Ovary (tissue), 9 donors: ENCODE measurements around the gene TP73. TPM values are rescaled to one million over a fixed set of nuclear protein-coding genes. Genes with fewer than 3 reads are reported as not detected.

Source experiments
- DNase-seq, 5 donors: peaks; one replicate each; pipeline ENCODE4 v3.0.0-alpha.2; 2019 to 2020
- H3K27ac ChIP-seq, 2 donors: fragments of 200-600 bp; one replicate each; pipeline versions ENCODE4 v1.5.1 to v1.8.0; 2019 to 2022
- H3K27me3 ChIP-seq: fragments of 200-600 bp; one replicate; pipeline ENCODE4 v1.8.0; 2022
- H3K36me3 ChIP-seq: fragments of 200-600 bp; sonication (generic); one replicate; pipeline ENCODE4 v1.5.1; 2019
- H3K4me1 ChIP-seq: one replicate; pipeline ENCODE4 v1.8.1; 2013; ENCODE audit warnings: mild to moderate bottlenecking, moderate library complexity; ENCODE audit not compliant: insufficient read depth
- H3K4me3 ChIP-seq: fragments of 200-600 bp; sonication (generic); one replicate; pipeline ENCODE4 v1.5.1; 2017
- H3K9me3 ChIP-seq, 2 donors: fragments of 200-600 bp in 1 of 2; sonication (generic) in 1 of 2; one replicate each; pipeline versions ENCODE4 v1.5.1 to v1.8.1; 2013 to 2019; ENCODE audit warnings: mild to moderate bottlenecking in 1 of 2, moderate library complexity in 1 of 2
- CTCF ChIP-seq, 3 donors: fragments of 450-650 bp in 2 of 3; fragments of 200-600 bp in 1 of 3; IDR thresholded peaks; one replicate each; pipeline versions ENCODE4 v1.5.1 to v1.8.0; 2016 to 2022; ENCODE audit warnings: antibody characterized with exemption in 3 of 3, mild to moderate bottlenecking in 1 of 3
- EP300 ChIP-seq: sonication (generic); formaldehyde crosslinking; IDR thresholded peaks from one replicate; pipeline ENCODE4 v1.6.1; 2017; ENCODE audit warnings: antibody characterized with exemption
- POLR2A ChIP-seq: fragments of 450-650 bp; IDR thresholded peaks from one replicate; pipeline ENCODE4 v1.6.1; 2017; ENCODE audit warnings: antibody characterized with exemption, mild to moderate bottlenecking, moderate library complexity
- WGBS, 3 donors: extraction: QIAGEN DNeasy Blood & Tissue Kit in 1 of 3; methylation state at CpG; one replicate each; pipeline versions ENCODE4 v1.1.5 to v1.1.7; 2013 to 2017; 5-methylcytosine and 5-hydroxymethylcytosine counted together
- intact Hi-C, 4 donors: fragments of 100-400 bp; cut with DNase I; formaldehyde crosslinking; loops; one replicate each; pipeline versions ENCODE4 v1.11.0 to v1.15.1; 2022 to 2023
- polyA plus RNA-seq, 2 donors: library from polyadenylated mRNA; stranded (reverse); fragments of 200-250 nt in 1 of 2; fragments of 350-450 nt in 1 of 2; fragmentation: Illumina TruSeq in 1 of 2; extraction: RNeasy Lipid Tissue Mini Kit (QIAGEN cat#74804) in 1 of 2; gene quantifications; one replicate each; pipeline ENCODE4 v1.2.3, GENCODE V29; 2013 to 2014
- total RNA-seq, 7 donors: library from RNA; depleted of rRNA in 2 of 7; stranded (reverse); fragments of >200 nt in 2 of 7; fragmentation: NEBNext Ultra II Directional in 3 of 7; extraction: Animal tissue kit (Norgen Biotek cat#: 25700) in 3 of 7; gene quantifications; one replicate each; pipeline versions ENCODE4 v1.1.0 to v1.2.4, GENCODE V29; 2016 to 2023
- donor health status: DM: no; HTN: no; CAD: no; lungs with moderate emphysema.
- donor health status: DM: no; HTN: no; CAD: no.
- donor health status: Bipolar disorder and iron deficiency.
- donor health status: DM: yes; HTN: yes; CAD: no.
- donor health status: DM: no; HTN: no; CAD: no.
- donor health status: DM: yes; HTN: yes; CAD: no.

The TP73 gene
- total and polyA plus RNA-seq, 9 donors, result 0.03 to 7.5 (median 0.42) TPM

- 43 to 62% (median 50%) methylated on average over 18 to 19 of the region's 19 CpGs for WGBS, 3 donors
- H3K27ac ChIP-seq, result peak overlapping the region in 1 of 2 donors; percentile 76
Observed at GRCh38 chr1:3774276-3774945, 122.1 kb downstream of the TP73 start.

GRCh38 chr1:3774946-3775489, 122.7 kb downstream of the TP73 start:
- H3K9me3 ChIP-seq, result no peaks in the 10 kb centered on the region
- H3K4me3 ChIP-seq, result no peak overlapping the region
- no peaks in the 10 kb centered on the region for H3K36me3 ChIP-seq
- H3K27me3 ChIP-seq, result no peaks in the 10 kb centered on the region
- no peak for TF ChIP-seq EP300
- TF ChIP-seq POLR2A, result no peak
- no peak for TF ChIP-seq CTCF (IDR thresholded peaks at IDR 0.05)
- peak in 2 of 5 donors; percentile 43 to 64 for DNase-seq
- WGBS, 3 donors, result 9 to 22% (median 22%) methylated on average over 11 to 17 of the region's 17 CpGs
- peak overlapping the region in 1 of 2 donors; percentile 76 for H3K27ac ChIP-seq
- intact Hi-C loops, result no loop called here
- H3K4me1 ChIP-seq, result peaks cover 15% of the 10 kb centered on the region

More at GRCh38 chr1:3774276-3774945, 122.1 kb downstream of the TP73 start:
- no peaks in the 10 kb centered on the region for H3K36me3 ChIP-seq
- no peaks in the 10 kb centered on the region for H3K9me3 ChIP-seq
- no peak overlapping the region for H3K4me3 ChIP-seq
- H3K27me3 ChIP-seq, result no peaks in the 10 kb centered on the region
- H3K4me1 ChIP-seq, result peaks cover 17% of the 10 kb centered on the region
- peak in 3 of 5 donors; percentile 47 to 61 (median 56) for DNase-seq
- TF ChIP-seq EP300, result no peak
- no peak for TF ChIP-seq POLR2A
- TF ChIP-seq CTCF (IDR thresholded peaks at IDR 0.05), result no peak
- intact Hi-C loops, result no loop called here

GRCh38 chr1:3775490-3776230, 123.3 kb downstream of the TP73 start:
- no peaks in the 10 kb centered on the region for H3K27me3 ChIP-seq
- H3K4me1 ChIP-seq, result peaks cover 13% of the 10 kb centered on the region
- intact Hi-C loops, result no loop called here
- H3K27ac ChIP-seq, result peak overlapping the region in 1 of 2 donors; percentile 76
- no peaks in the 10 kb centered on the region for H3K9me3 ChIP-seq
- TF ChIP-seq EP300, result no peak
- peak in 1 of 3 donors; percentile 27 for TF ChIP-seq CTCF (IDR thresholded peaks at IDR 0.05)
- DNase-seq, result peak; percentile 61 to 88 (median 80)
- no peaks in the 10 kb centered on the region for H3K36me3 ChIP-seq
- WGBS, 3 donors, result 6 to 24% (median 22%) methylated on average over 14 to 27 of the region's 27 CpGs
- no peak overlapping the region for H3K4me3 ChIP-seq

GRCh38 chr1:3776231-3776961, 124.1 kb downstream of the TP73 start:
- Histone ChIP-seq H3K27me3 (no peaks in the 10 kb centered on the region), H3K4me1 (peaks cover 8% of the 10 kb centered on the region), H3K9me3 (no peaks in the 10 kb centered on the region), H3K4me3 (no peak overlapping the region), H3K27ac (peak overlapping the region in 1 of 2 donors; percentile 76), H3K36me3 (no peaks in the 10 kb centered on the region)
- DNase-seq, result no peak
- intact Hi-C loops, result no loop called here
- 56 to 65% (median 59%) methylated on average over 21 of the region's 21 CpGs for WGBS, 3 donors
- no peak for TF ChIP-seq CTCF (IDR thresholded peaks at IDR 0.05)
- no peak for TF ChIP-seq POLR2A
- no peak for TF ChIP-seq EP300
